Stimulated activated CD4-positive, alpha-beta T cell treated with anti-CD3 and anti-CD28 coated beads, Interleukin-4, amount 100 ng/mL, for 48 hours (primary cell): ENCODE measurements around the gene SUPT3H.
"Not testable (repeated sequence)": the region's sequence is repeated elsewhere in the genome, so short reads cannot be mapped to it uniquely, and the experiment has no call there.

Experiments
- DNase-seq, 2 donors: peaks; one replicate each; pipeline ENCODE4 v3.0.0-alpha.2; 2020; ENCODE audit warnings: low read depth in 2 of 2

Gene SUPT3H

DNA sequence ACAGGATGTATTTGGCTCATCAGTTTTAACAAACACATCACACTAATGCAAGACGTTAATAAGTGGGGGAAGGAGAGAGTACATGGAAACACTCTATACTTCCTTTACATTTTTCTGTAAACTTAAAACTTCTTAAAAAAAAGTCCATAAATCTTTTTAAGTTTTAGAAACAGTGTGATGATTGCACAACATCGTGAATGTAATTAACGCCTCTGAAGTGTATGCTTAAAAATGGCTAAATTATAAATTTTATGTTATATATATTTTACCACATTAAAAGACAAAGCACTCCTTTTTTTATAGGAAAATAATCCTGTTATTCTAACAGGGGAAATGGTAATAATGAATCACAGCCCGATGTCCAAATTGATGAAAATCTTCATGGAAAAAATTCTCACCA is 193.7 kb downstream of the SUPT3H start:
- DNase-seq = no peak

DNA sequence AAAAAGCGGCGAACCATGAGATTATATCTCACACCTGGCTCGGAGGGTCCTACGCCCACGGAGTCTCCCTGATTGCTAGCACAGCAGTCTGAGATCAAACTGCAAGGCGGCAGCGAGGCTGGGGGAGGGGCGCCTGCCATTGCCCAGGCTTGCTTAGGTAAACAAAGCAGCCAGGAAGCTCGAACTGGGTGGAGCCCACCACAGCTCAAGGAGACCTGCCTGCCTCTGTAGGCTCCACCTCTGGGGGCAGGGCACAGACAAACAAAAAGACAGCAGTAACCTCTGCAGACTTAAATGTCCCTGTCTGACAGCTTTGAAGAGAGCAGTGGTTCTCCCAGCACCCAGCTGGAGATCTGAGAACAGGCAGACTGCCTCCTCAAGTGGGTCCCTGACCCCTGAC is 201.4 kb downstream of the SUPT3H start:
- not testable (repeated sequence) for DNase-seq

GRCh38 chr6:45175272-45175671 is 202.5 kb downstream of the SUPT3H start:
- DNase-seq = no peak

DNA sequence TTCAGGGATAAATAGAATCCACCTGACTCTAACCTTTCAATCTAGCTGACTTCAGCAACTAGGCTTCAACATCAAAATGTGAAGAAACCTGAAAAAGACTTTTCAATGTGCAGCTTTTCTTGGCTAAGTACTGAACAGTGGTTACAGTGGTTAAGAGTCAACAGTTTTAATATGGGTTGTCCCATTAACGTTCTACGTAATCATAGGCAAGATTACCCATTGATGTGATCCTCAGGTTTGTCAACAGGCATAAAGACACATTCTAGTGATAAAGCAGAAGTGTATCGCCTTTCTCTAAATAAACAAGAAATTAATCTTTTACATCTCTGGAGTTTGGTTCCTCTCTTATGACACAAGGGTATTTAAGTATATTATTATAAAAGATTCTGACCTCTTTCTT is 203.7 kb downstream of the SUPT3H start:
- no peak for DNase-seq

DNA sequence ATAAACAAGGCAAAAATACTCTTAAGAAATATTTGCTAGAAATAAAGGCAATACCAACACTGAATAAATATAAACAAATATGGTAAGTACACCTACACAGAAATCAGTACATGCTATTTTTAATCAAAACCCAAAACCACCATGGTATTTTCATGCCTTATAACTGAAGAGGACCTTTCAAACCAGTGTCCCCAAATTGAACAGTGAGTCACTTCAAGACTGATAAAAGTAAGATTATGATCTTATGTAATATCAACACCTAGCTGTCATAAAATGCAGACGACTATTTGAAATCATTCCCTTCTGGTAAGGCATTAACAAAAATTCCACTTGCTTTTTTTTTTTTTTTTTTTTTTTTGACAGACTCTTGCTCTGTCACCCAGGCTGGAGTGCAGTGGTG is 206.4 kb downstream of the SUPT3H start:
- no peak for DNase-seq

- DNase-seq = no peak
Measured at GRCh38 chr6:45170309-45170708, 207.4 kb downstream of the SUPT3H start.

DNA sequence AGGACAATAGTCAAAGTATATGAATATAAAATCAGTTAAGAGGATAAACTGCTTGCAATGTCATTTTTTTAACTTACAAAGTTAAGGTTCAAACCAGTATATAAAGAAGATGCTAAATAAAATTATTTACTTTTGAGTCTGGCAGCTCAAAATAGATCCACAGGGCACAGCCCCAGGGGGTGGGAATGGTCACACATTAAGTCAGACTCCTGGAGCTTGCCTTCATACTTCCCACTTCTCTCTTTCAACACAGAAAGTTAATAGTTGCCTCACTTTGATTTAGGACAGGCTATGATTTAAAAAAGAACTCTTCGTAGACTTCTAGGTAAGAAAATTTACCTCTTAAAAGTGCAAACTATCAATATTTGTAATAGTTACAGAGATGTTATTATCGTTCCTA is 207.9 kb downstream of the SUPT3H start:
- DNase-seq = no peak

DNA sequence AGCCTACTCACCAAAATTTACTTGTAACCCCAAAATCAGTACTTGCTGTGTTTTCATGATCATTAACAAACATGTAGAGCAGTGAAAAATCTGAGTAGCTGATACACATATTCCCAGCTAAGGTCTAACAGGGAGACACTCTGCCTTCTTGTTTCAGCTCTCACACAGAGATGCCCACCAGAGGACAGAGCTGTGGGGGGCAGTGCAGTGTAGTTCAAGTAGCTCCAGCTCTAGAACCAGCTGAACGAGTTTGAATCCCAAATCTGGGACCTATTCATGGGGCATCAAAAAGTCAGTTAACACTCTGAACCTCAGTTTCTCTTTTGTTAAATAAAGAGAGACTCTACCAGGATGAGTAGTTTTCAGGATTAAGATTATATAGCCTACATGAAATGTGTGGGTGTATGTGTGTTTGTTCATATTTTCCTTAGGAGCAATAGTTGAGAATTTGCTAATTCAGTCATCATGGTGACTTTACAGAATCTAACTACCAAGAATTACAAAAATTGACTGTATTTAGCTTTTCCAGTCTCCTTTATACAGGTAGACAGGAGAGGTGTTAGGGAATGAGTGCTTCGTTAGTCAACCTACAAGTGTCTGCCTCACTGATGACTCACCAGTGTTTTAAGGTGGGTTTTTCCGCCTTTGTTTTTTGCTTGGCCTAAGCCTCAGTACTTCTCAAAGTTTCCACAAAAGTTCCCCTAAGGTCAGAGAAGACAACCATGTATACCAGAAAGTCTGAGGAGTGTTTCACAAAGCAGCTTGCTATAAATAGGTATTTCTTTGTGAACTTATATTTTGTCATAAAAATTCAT is 213.6 kb downstream of the SUPT3H start:
- DNase-seq = peak in 1 of 2 donors; percentile 20

- DNase-seq = no peak
Measured at GRCh38 chr6:45160305-45160704, 217.4 kb downstream of the SUPT3H start.

DNA sequence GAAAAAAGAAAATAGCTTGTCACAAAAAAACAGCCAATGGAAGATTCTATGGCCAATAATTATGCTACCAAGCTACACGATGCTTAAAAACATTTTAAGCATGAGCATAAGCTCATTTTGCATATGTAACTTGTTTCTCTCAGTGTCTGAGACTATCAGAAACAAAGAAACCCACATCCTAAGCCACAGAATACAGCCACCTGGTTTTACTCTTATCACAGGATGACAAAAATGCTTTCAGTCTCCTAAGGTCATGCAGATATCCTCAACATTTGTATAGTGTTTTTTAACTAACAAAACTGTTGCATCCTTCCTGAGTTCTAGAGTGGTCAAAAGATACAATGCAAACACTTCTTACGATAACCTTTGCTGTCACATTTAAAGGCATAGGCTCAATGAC is 221.7 kb downstream of the SUPT3H start:
- no peak for DNase-seq

DNA sequence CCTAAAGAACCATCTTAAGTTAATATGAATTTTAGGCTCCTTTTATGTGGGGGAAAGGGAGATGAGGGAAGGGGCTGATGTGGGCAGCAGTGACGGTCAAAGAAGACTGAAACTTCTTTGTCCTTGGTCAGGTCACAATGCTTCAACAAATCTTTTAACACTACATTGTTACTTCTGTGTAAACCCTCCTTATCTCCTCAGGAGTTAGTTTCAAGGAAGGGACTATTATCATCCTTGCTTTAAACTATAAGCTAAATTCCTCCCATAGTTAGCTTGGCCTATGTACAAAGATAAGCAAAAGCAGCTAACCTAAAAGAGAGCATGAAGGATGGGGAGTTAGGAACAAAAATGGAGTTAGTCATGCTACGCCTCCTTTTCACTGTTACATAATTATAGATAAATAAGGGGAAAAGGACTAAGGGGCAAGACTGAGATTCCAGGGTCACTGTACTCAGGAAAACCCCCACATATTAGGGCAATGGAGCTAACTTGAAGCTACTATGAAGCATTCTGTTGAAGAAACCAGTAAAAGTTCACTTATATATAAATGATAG is 222.3 kb downstream of the SUPT3H start:
- DNase-seq = no peak

DNA sequence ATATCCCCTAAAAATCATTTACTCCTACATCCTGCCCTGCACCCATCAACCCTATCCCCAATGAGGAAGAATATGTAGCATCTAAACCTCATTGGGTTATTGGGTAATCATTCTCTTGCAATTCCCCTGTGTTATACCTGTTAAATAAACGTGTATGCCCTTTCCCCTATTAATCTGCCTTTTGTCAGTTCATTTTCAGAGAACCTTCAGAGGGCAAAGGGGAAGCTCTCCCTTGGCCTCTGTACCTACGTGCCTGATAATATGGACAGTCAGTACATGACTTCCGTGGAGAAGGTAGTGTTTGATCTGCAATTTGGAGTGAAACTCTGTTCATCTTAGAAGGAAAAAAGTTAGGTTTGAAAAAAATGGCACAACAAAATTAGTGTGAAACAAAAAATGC is 223.1 kb downstream of the SUPT3H start:
- no peak for DNase-seq

GRCh38 chr6:45148711-45149341 is 228.9 kb downstream of the SUPT3H start:
- DNase-seq = no peak

DNA sequence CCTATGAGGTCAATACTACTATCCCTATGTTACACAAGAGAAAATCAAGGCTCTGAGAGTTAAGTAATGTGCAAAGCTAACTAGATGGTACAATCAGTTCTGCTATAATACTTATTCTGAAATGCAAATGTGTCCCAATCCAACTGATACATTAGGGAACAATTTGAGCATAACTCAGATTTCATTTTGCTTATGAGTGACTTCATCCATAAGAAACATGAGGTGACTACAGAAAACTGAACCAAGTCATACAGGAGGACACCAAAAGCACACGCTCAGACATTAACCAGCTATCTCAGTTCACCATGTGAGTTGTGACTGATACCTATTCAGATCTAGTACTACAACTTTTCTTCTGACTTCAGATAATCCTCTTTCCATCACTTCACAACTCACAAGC is 229.5 kb downstream of the SUPT3H start:
- DNase-seq = no peak

DNA sequence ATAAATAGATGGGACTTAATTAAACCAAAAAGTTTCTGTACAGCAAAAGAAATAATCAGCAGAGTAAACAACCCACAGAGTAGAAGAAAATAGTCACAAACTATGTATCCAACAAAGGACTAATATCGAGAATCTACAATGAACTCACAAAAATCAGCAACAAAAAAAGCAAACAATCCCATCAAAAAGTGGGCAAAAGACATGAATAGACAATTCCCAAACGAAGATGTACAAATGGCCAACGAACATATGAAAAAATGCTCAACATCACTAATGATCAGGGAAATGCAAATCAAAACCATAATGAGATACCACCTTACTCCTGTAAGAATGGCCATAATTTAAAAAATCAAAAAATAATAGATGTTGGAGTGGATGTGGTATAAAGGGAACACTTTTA is 232.1 kb downstream of the SUPT3H start:
- DNase-seq = not testable (repeated sequence)

- no peak for DNase-seq
Measured at GRCh38 chr6:45138765-45139164, 239.0 kb downstream of the SUPT3H start.

DNA sequence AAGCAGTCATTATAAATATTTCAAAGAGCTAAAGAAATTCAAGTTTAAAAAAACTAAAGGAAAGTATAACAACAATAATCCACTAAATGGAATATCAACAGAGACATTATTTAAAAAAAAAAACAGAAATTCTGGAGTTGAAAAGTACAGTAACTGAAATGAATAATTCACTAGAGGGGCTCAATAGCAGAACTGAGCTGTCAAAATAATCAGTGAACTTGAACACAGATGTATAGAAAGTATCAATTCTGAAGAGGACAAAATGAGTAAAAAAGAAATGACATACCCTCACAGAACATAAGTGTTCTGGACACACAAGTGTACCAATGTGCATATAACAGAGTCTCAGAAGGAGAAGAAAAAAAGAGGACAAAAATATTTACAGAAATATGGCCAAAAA is 241.2 kb downstream of the SUPT3H start:
- no peak for DNase-seq

- DNase-seq = no peak
Measured at GRCh38 chr6:45132658-45133294, 245.0 kb downstream of the SUPT3H start.

GRCh38 chr6:45132059-45132458 is 245.7 kb downstream of the SUPT3H start:
- DNase-seq = no peak

GRCh38 chr6:45129051-45129450 is 248.7 kb downstream of the SUPT3H start:
- DNase-seq = no peak

GRCh38 chr6:45127185-45127584 is 250.5 kb downstream of the SUPT3H start:
- no peak for DNase-seq

GRCh38 chr6:45126033-45126432 is 251.7 kb downstream of the SUPT3H start:
- no peak for DNase-seq

- DNase-seq = no peak
Measured at GRCh38 chr6:45123023-45123422, 254.7 kb downstream of the SUPT3H start.
